ENCODE data around the gene XPNPEP1.

DNA sequence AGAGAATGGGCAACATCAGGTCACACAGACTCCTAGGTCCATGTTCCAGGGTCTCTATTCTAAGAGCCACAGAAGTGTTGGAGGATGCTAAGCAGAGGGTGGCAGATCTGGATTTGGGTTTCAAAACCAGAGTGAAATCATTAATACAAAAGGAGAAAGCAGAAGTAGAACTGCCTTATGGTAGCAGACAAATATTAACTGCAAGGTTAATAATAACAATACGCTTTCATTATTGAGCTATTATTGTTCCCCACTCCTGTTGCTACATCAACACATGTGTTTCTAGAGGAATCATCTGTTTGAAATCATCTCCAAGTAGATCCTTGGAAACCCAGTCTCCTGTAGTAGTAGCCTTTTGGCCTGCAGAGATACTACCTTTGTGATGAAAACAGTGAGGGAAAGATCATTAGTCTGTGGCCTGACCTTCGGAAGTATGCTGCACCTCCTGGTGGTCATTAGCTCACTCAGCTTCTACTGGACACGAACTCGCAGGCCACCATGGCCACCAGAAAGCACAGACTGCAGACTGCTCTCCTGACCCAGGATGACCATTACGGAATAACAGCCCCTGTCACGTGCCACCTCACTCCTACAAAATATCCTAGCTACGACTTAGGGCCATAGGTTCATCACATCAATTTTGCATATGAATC lies 84.6 kb downstream of the XPNPEP1 start:
- TF ChIP-seq YY1 (IDR thresholded peaks at IDR 0.05; ENCODE audit: insufficient read depth, insufficient read length): no peak
- TF ChIP-seq SUZ12 (IDR thresholded peaks at IDR 0.05; ENCODE audit: extremely low read depth, insufficient read depth, insufficient read length): no peak
- no peak for TF ChIP-seq ZNF274 (IDR thresholded peaks at IDR 0.05; ENCODE audit: low read depth, low read length)
